HG02678 (cell line): ENCODE results near the gene TUT4.

Experiments used
- ATAC-seq: cut with Tn5 transposase; IDR thresholded peaks from one replicate; pipeline ENCODE4 v1.9.1; 2021; ENCODE audit warnings: mild to moderate bottlenecking, moderate library complexity; ENCODE audit not compliant: unreplicated experiment

TUT4 gene

DNA sequence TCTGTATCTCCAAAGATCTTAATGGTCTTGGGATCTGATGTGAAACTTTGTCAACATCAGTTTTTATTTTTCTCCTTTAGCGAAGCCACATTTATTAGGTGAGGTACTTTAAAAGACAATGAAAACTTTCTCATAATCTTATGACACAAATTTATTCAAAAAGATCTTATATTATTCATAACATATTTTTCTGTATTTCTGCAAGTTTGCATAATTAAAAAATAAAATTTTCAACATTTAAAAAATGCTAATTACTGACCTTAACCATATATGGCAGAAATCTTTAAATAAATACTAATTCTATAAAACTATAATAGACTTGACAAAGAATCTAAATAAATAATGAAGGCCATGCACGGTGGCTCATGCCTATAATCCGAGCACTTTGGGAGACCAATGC, 75.9 kb downstream of the TUT4 start:
- no peak for ATAC-seq

GRCh38 chr1:52474807-52475206, 78.1 kb downstream of the TUT4 start:
- ATAC-seq, result no peak

- ATAC-seq, result no peak
These were observed 79.9 kb downstream of the TUT4 start for GRCh38 chr1:52473039-52473438.

DNA sequence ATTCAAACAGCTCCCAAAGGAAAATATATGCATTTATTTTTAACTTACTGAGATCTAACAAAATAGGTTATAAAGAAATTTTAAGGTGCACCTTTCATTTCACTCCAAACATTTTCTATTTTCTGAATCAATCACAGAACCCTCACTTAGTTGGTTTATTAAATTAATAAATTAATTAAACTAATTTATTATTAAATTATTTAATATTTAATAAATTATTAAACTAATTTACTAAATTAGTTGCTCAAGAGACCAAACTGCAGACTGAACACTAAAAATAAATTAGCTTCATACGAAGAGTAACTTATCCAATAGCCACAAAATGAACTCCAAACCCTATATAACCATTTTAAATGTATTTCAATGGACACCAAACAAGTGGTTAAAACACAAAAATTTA, 80.5 kb downstream of the TUT4 start:
- no peak for ATAC-seq

- no peak for ATAC-seq
These were observed 83.8 kb downstream of the TUT4 start for GRCh38 chr1:52469108-52469507.

DNA sequence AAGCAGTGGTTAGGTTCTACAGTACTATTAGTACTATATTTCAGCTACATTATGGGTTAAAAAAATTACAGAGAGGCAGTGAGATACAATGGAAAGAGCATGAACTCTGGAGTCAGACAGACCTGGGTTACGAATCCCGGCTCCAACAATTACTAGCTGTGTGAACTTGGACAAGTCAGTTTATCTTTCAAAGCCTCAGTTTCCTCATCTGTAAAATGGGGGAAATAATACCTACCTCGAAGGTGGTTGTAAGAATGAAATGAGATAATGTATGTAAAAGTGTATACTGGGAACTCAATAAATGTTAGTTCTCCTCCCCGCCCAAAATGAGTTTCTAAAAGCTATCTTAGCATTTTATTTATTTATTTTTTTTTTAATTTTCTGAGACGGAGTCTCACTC, 89.0 kb downstream of the TUT4 start:
- no peak for ATAC-seq

DNA sequence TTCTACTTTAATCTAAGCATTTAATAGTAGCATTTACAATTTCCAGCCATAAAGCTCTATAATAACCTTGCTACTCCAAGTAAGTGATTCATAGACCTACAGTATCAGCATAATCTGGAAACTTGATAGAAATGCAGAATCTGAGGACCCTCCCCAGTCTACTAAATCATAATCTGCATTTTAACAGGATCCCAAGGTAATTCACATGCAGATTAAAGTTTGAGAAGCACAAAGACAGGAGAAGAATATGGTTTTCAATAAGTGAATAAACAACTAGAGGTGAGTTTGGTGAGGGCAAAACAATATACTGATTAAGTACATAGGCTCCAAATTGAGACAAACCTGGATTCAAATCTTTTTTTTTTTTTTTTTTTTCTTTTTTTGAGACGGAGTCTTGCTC, 91.1 kb downstream of the TUT4 start:
- no peak for ATAC-seq

DNA sequence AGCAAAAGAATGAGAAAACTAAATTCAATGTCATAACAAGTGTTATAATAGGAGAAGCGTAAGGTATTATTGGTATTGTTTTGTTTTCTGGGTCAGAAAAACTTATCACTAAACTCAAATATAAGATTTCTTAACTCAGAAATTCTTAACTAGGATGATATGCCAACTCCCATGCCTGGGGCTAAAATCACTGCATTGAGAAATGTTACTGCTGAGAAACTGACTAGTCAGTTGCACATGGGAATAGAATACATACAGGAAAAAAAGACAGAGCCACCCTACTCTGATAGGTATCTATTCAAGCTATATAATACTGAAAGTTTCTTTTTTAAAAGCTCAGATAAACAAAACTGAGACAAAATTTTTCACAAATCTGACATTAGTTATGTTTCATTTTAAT, 92.2 kb downstream of the TUT4 start:
- no peak for ATAC-seq

DNA sequence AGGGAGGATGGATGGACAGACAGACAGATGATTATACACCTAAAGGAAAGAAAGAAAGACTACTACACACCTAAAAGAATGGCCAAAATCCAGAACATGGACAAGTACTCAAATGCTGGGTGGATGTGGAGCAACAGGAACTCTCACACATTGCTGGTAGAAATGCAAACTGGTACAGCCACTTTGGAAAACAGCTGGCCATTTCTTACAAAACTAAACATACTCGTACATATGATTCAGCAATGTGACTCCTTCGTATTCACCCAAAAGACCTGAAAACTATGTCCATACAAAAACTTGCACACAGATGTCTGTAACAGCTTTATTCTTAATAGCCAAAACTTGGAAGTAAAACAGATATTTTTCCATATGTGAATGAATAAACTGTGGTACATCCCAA, 97.2 kb downstream of the TUT4 start:
- ATAC-seq, result no peak

- ATAC-seq, result no peak
These were observed 98.1 kb downstream of the TUT4 start for GRCh38 chr1:52454779-52455178.

GRCh38 chr1:52454127-52454526, 98.8 kb downstream of the TUT4 start:
- no peak for ATAC-seq

- no peak for ATAC-seq
These were observed 108.4 kb downstream of the TUT4 start for GRCh38 chr1:52444463-52444862.

DNA sequence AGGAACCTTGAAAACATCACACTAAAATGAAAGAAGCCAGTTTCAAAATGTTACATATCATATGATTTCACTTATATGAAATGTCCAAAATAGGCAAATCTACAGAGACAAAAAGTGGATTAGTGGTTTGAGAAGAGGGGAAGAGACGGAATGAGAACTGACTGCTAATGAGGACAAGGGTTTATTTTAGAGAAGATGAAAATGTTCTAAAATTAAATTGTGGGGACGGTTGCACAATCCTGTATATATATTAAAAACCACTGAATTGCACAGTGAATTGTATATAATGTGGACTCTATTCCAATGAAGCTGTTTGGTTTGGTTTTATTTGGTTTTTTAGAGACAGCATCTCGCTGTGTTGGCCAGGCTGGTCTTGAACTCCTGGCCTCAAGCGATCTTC, 112.9 kb downstream of the TUT4 start:
- no peak for ATAC-seq

GRCh38 chr1:52436817-52437216, 116.1 kb downstream of the TUT4 start:
- no peak for ATAC-seq

DNA sequence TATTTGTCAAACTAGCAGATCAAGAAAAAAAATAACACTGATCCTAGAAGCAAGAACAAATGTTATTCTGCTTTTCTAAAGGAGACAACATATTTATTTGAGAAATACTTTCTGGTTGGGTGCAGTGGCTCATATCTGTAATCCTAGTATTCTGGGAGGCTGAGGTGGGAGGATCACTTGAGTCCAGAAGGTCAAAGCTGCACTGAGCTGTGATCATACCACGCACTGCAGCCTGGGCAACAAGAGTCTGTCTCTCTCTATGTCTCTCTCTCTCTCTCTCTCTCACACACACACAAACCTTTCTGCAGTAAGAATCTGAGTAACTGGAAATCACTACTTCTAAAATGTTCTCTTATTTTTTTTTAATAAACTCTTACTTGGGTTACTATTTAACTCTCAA, 117.2 kb downstream of the TUT4 start:
- no peak for ATAC-seq

DNA sequence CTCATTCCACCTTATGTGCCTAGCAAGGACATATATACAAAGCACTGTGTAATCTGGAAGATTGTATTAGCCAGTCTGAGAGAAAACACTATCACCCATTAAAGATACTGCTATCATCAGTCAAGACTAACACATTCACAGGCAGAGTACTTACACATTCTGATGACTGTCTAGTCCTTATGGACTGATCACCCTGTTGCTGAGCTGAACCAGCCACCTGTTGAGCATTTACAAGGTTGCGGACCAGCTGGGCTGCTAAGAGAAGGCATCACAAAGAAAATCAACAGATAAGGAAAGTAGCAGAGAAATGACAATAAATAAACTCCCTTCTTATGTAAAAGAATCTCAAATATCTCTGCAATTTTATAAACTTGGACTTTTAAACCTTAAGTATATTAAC, 117.7 kb downstream of the TUT4 start:
- no peak for ATAC-seq

- no peak for ATAC-seq
These were observed 120.1 kb downstream of the TUT4 start for GRCh38 chr1:52432807-52433206.

DNA sequence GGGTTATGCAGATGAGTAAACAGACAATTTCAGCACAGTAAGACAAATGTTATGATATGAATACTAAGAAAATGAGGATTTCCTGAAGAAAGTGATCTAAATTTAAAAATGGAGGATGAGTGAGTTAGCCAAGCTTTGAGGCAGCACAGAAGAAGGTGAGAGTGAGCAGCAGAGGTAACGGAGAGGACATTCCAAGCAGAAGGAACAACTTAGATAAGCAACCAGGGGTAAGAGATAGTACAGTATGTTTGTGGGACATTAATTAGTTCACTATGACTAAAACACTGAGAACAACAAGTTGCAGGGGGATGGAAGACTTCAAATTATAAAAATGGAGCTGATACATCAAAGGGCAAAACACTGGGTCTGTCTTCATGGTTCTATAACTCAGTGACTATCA, 125.7 kb downstream of the TUT4 start:
- ATAC-seq, result no peak

DNA sequence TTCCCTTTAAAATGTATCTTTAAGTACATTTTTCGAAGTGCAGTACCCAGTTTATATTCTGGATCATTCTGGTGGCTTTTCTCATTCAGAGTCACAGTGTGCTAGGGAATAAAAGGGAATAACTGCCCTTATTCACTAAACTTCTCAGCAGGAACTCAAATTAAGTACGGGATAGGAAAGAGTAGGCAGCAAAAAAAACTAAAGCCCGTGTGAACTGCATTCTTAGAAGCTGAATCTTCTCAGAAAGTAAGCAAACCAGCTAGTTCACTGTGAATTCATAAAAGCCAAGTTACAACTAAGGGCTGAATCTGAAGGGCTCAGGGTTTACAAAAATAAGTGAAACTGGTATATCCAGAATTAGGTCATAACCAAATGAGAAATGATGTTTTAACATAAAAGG, 126.5 kb downstream of the TUT4 start:
- no peak for ATAC-seq

GRCh38 chr1:52424813-52425212, 128.1 kb downstream of the TUT4 start:
- ATAC-seq, result no peak

DNA sequence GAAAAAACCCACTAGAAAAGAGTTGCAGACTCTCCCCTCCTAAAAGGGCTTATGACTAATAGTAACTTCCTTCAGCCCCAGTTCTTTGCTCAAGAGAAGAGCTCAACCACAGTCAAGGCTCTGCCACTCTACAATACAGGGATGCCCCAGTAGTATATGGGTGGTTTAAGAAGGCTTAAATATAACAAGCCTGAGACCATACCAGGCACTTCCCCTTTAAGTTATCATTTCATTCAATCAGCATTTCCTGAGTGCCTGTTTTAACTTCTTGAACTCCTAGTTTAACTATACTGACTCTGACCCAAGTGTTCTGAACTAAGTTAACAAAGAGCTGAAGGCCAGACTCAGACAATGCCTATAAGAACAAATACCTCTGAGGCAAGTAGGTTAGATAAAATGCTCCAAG, 128.7 kb downstream of the TUT4 start:
- ATAC-seq, result no peak

DNA sequence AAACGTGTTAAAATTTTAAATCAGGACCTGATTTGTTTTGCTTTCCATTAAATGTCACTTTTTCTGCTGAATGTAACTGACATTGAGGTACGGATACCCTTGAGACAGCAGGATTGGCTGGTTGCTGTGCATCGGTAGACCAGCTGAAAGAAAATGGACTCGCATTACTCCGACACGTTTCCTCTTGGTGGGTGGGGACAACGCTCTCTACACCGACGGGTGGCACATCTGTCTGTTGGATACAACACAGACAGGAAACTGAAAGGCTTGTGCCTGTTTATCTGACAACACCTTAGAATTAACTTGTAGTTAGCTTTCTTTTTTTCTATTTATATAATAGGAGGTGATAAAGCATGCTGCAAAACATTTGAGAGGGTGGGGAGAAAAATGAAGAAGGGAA, 129.1 kb downstream of the TUT4 start:
- no peak for ATAC-seq

DNA sequence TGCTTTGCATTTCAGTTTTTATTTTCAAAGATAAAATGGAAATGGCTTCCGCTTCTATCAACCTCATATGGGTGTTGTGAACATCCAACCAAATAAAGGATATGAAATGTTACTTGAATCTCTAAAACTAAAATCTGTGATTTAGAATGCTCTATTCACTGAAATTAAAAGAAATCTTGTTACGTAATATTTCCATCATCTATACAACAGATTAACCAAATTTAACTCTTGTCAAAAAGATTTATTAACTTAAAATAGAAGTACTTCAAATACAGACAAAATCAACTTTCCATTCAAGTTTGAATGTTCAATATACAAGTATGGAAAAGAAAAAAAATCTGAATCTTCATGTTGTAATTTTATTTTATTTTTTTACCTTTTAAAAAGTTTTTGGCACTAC, 129.8 kb downstream of the TUT4 start:
- no peak for ATAC-seq

- no peak for ATAC-seq
These were observed 132.2 kb downstream of the TUT4 start for GRCh38 chr1:52420713-52421112.
